Stimulated activated CD4-positive, alpha-beta T cell treated with anti-CD3 and anti-CD28 coated beads, Interleukin-2, amount 100 ng/mL, for 48 hours (primary cell): ENCODE measurements around the gene KIFC1.
A peak's percentile ranks its signal among the peaks of the same experiment; 100 is the strongest.

Experiments used
- DNase-seq, 2 donors: peaks; one replicate each; pipeline ENCODE4 v3.0.0-alpha.2; 2020

Gene KIFC1

GRCh38 chr6:33412140-33413009 lies 20.8 kb downstream of the KIFC1 start:
- DNase-seq, result no peak

- no peak for DNase-seq
These were observed 21.9 kb downstream of the KIFC1 start for GRCh38 chr6:33413241-33414120.

- no peak for DNase-seq
These were observed 23.1 kb downstream of the KIFC1 start for GRCh38 chr6:33414592-33415271.

- no peak for DNase-seq
These were observed 24.2 kb downstream of the KIFC1 start for GRCh38 chr6:33415831-33416230.

DNA sequence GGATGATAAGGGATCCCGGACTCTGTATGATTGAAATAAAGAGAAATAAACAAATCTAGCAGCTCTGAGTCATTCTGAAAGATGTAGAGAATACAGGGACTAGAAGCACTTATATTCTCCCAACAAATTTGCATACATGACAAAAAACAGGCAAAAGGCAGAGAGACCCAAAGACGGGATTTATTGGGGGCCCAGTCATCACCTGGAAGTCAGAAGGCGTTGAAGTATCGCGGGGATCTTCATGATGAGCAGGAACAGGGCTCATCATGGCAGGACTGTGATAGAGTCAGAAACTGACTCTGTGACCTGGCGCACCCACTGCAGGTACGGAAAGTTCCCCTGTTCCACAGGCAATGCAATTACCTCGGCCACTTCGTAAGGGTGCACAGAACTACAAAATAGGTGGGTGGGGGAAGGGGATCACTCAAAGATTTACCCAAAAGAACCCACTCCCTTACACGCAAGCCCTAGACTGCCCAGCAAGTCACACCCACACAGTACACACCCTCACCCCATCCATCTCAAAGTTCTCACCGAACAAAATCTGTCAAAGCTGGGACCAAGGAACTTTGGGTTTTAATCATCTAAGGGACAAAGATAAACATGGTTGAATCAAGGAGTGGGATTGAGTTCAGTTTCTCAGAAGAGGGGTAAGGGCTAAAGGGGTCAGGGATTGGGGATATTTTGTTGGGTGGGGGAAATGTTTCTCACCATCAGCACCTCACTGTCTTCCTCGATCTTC lies 24.9 kb downstream of the KIFC1 start:
- no peak for DNase-seq

GRCh38 chr6:33417128-33417902 lies 25.7 kb downstream of the KIFC1 start:
- no peak for DNase-seq

- DNase-seq, result peak; percentile 93 to 94
These were observed 26.5 kb downstream of the KIFC1 start, which contains the start of gene CUTA for GRCh38 chr6:33417903-33418689. Gene CUTA (minus strand): TSS chr6:33418107. CDS start chr6:33418000, 107 bp downstream.

- peak in 1 of 2 donors; percentile 45 for DNase-seq
These were observed 27.2 kb downstream of the KIFC1 start for GRCh38 chr6:33418690-33419291.

DNA sequence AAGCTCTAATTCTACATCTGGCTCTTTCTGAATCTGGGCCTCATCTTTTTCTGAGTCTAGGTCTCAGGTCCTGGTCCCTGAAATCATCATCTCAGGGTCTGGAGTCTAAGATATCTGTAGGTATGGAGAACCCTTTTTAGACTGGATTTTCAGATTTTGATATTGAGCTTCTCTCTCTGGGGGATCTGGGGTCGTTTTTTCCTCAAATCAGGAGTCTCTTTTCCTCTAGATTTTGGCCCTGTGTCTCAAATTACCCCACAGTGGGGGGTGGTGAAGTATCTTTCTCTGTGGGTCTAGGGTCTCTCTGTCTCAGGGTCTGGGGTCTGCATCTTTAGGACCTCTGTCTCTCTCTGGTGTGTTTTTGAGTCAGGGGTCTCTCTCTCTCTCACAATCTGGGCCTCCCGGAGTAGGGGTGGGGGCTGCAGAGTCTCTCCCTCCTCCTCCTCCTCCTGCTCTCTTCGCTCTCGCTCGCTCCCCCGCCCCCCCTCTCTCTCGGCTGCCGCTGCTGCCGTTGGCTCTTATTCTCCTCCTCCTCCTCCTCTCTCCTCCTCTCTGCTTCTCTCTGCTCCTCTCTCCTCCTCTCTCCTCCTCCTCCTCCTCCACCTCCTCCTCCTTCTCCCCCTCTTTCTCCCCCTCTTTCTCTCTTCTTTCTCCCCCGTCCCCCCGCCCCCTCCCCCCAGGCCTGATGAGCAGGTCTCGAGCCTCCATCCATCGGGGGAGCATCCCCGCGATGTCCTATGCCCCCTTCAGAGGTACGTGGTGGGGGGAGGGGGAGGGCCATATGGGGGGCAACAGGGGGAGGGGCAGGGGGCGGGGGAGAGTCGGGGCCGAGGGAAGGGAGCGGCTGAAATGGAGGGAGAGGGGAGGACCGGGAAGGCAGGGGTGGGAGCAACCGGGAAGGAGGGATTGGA lies 28.2 kb downstream of the KIFC1 start, which contains the start of gene SYNGAP1:
Gene SYNGAP1, plus strand, starts transcription at position 486 of the 911 bp plus-strand sequence. Its CDS starts 200 bp downstream, at position 686.
- DNase-seq, result peak in 1 of 2 donors; percentile 41

GRCh38 chr6:33420491-33421343 lies 29.1 kb downstream of the KIFC1 start:
- DNase-seq, result no peak

- no peak for DNase-seq
These were observed 29.7 kb downstream of the KIFC1 start for GRCh38 chr6:33421344-33421643.

DNA sequence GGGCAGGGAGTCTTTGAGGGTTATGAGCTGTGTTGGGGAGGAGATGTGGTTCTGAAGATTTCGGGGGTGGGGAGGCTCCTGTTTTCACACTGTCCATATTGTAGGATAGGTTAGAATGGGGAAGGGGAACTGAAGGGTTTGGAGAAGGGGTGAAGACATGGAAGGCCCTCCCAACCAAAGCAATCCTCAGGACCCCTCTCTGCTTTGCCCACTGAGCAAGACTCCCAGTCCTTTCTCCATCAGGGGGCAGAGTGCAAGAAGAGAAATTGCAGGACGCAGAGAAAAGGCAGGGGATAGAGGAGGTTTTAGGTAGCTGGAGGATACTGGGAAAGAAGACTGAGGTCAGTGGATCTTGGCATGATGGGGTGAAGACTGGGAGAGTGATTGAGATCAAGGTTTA lies 32.2 kb downstream of the KIFC1 start:
- DNase-seq, result no peak

GRCh38 chr6:33424855-33425667 lies 33.4 kb downstream of the KIFC1 start:
- DNase-seq, result no peak

DNA sequence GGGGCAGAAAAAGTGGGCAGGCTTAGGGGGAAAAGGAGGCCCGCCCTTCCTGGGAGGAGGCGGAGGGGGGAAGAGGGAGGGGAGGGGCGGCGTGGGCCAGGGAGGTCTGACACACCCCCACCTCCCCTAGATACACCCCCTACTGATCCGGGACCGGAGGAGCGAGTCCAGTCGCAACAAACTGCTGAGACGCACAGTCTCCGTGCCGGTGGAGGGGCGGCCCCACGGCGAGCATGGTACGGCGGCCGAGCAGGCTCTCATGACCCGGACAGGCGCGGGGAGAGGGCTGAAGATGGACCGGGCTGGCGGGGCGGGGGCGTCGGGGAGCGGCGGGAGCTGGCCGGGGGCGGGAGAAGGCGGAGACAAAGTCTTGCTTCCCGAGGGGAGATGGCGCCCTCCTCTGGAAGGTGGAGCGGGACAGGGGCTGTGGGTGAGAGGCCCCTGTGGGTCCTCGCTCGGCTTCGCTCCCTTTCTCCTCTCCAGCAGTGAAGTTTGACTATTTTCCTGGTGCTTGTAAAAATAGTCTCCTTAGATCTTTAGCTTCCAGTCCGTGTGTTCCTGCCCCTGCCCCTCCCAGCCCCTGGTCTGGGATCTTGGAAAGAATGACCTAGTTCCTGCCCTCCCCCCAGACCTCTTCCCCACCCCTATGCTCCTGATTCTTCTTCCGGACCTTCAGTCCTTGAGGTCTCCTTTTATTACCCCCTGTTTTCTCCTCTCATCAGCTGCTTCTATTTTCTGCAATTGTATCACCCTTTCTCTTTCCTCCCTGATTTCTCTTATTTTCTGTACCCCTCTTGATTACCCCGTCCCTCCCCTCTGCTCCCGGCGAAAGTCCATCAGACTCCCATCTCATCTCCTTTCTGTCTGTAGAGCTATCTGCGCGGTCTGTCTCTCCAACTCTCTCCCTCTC lies 34.3 kb downstream of the KIFC1 start:
- peak; percentile 78 to 82 for DNase-seq

DNA sequence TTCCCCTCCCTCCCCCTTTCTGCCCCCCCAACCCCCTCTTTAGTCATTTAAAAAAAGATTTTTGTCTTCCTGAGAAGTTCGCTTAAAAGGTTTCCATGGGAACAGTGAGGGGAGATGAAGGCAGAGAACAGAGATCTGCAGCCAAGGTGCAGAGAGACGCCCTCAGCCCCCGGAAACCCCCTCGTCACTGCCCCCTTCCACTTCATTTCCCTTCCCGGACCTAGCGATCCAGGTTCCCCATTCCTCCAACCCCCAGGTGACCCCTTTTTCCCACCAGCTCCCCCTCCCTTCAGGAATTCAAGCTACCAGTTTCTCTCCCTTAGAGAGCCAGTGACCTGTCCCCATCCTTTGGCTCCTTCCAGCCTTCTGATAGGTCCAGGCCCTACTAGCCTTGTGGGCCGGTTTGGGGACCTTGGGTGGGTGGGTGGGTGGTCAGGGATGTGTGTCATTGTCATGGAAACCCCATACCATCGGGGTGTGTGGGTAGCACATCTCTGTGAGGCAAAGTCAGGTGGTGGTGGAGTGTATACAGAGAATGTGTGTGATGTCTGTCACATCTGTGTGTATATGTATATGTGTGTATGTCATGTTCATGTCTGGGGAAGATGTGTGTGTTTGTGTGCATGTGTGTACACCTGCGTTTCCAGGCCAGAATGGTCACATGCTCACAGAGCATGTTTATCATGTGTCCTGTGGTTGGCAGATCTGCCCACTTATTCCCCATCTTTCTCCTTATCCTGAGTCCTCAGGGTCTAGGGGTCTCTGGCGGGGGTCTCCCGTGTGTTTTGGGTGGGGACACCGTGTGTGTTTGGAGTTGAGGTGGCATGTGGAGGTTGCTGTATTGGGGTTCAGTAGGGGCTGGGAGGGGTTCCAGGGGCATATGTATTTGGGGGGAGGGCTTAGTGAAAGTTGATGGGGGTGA lies 35.2 kb downstream of the KIFC1 start:
- DNase-seq, result no peak
